AG04450 (cell line): ENCODE results near the gene OSBPL5. TPM values are rescaled to one million over a fixed set of nuclear protein-coding genes. Genes with fewer than 3 reads are reported as not detected.

ENCODE experiments used
- CTCF ChIA-PET: fragments of 300-600, 350-600 bp; formaldehyde crosslinking; extraction: SDS; loops from one replicate; lab custom pipeline; 2022; ENCODE audit warnings: antibody characterized with exemption, inconsistent platforms; lab: Charles Lee
- POLR2A ChIA-PET: fragments of 350-600 bp; formaldehyde crosslinking; extraction: SDS; loops from one replicate; lab custom pipeline; 2021; ENCODE audit warnings: antibody characterized with exemption, inconsistent platforms; lab: Yijun Ruan, JAX
- DNase-seq: peaks from one replicate; pipeline ENCODE4 v3.0.0-alpha.2; 2011; ENCODE audit warnings: low read depth, low spot score
- H3K27ac ChIP-seq: one replicate; pipeline ENCODE4 v1.5.1; 2012; ENCODE audit warnings: low read depth, low read length, control low read depth
- H3K27me3 ChIP-seq: one replicate; pipeline ENCODE4 v1.6.0; 2012; ENCODE audit warnings: low read length; ENCODE audit not compliant: control insufficient read depth, insufficient read depth
- H3K4me3 ChIP-seq: 2 replicates; pipeline ENCODE4 v1.5.1; 2011; ENCODE audit warnings: mild to moderate bottlenecking, low read depth, low read length, control low read depth
- H3K9me3 ChIP-seq: 2 replicates; pipeline ENCODE4 v1.5.1; 2012; ENCODE audit warnings: low read length; ENCODE audit not compliant: control insufficient read depth, insufficient read depth
- CTCF ChIP-seq: IDR thresholded peaks from 2 replicates; pipeline ENCODE4 v1.5.1; 2011; ENCODE audit warnings: low read depth, low read length, control low read depth, inconsistent platforms
- polyA plus RNA-seq: library from polyadenylated mRNA; depleted of rRNA; stranded (reverse); fragments of >200 nt; gene quantifications from 2 replicates; pipeline ENCODE4 v1.2.3, GENCODE V29; 2011

The OSBPL5 gene
- polyA plus RNA-seq, 1 experiment: 7.4 TPM

- TF ChIP-seq CTCF: no peak
- DNase-seq: no peak
- Histone ChIP-seq H3K9me3 (no peaks in the 10 kb centered on the region; the same call in 1 of the 2 replicates), H3K4me3 (no peak overlapping the region), H3K27ac (no peak overlapping the region), H3K27me3 (no peaks in the 10 kb centered on the region)
- POLR2A ChIA-PET: interaction anchor here (1.2 kb wide), 2 partner anchors 42 to 53 kb away, joined by 3 to 7 read pairs; no protein-coding TSS in a partner anchor
- CTCF ChIA-PET: interaction anchor here (0.6 to 3.8 kb wide), 28 partner anchors 10 to 559 kb away, joined by 3 to 61 read pairs (median 4); no protein-coding TSS in a partner anchor
Measured at GRCh38 chr11:3091081-3091845, 73.8 kb downstream of the OSBPL5 start.

- Histone ChIP-seq H3K4me3 (no peak overlapping the region), H3K27ac (no peak overlapping the region), H3K27me3 (no peaks in the 10 kb centered on the region), H3K9me3 (no peaks in the 10 kb centered on the region; the same call in 1 of the 2 replicates)
- ChIA-PET CTCF (interaction anchor here (0.6 to 3.8 kb wide), 11 partner anchors 9 to 52 kb away, joined by 3 to 61 read pairs (median 6); no protein-coding TSS in a partner anchor), POLR2A (no interaction called here)
- no peak for DNase-seq
- no peak for TF ChIP-seq CTCF
Measured at GRCh38 chr11:3090096-3090901, 74.8 kb downstream of the OSBPL5 start.

GRCh38 chr11:3089236-3090061, 75.7 kb downstream of the OSBPL5 start:
- CTCF ChIA-PET: interaction anchor here (0.6 to 3.8 kb wide), 3 partner anchors 8 to 51 kb away, joined by 3 to 61 read pairs (median 4); no protein-coding TSS in a partner anchor
- no peak overlapping the region for H3K27ac ChIP-seq
- H3K27me3 ChIP-seq: no peaks in the 10 kb centered on the region
- no peak for DNase-seq
- H3K4me3 ChIP-seq: no peak overlapping the region
- TF ChIP-seq CTCF: no peak
- H3K9me3 ChIP-seq: no peaks in the 10 kb centered on the region; the same call in 1 of the 2 replicates
- POLR2A ChIA-PET: no interaction called here

GRCh38 chr11:3088806-3089205, 76.3 kb downstream of the OSBPL5 start:
- Histone ChIP-seq H3K9me3 (no peaks in the 10 kb centered on the region; the same call in 1 of the 2 replicates), H3K4me3 (no peak overlapping the region), H3K27me3 (no peaks in the 10 kb centered on the region), H3K27ac (no peak overlapping the region)
- no peak for TF ChIP-seq CTCF
- POLR2A ChIA-PET: no interaction called here
- CTCF ChIA-PET: interaction anchor here (1.3 to 3.8 kb wide), 2 partner anchors 30 to 51 kb away, joined by 3 to 61 read pairs; no protein-coding TSS in a partner anchor
- DNase-seq: no peak
